Endothelial cell of umbilical vein (primary cell): ENCODE measurements around the gene CCDC138. TPM values are rescaled to one million over a fixed set of nuclear protein-coding genes. Genes with fewer than 3 reads are reported as not detected.

ENCODE experiments used
- BruUV-seq: library from RNA; stranded (reverse); fragments of 400-500 nt; replicated peaks from 2 replicates; lab custom pipeline; 2021; lab: Mats Ljungman, UMichigan
- CTCF ChIA-PET: fragments of 300-600, 350-600 bp; sonication (Branson Sonifier 250); formaldehyde crosslinking; loops from one replicate; lab custom pipeline; 2021; ENCODE audit warnings: antibody characterized with exemption, inconsistent platforms; lab: Charles Lee
- POLR2A ChIA-PET: fragments of 300-600, 350-600 bp; sonication (Branson Sonifier 250); formaldehyde crosslinking; loops from one replicate; lab custom pipeline; 2021; ENCODE audit warnings: antibody characterized with exemption, inconsistent platforms; lab: Charles Lee
- DNase-seq: peaks from one replicate; pipeline ENCODE4 v3.0.0-alpha.2; 2011; ENCODE audit warnings: low read depth, low spot score
- FAIRE-seq: peaks from 2 replicates; lab custom pipeline; 2011; peaks lifted over from hg19 to GRCh38; lab: Jason Lieb, UNC
- H2AFZ ChIP-seq: 2 replicates; pipeline ENCODE4 v1.6.0; 2012; ENCODE audit warnings: low read depth, low read length, control low read depth, inconsistent platforms
- H3K27ac ChIP-seq: 2 replicates; pipeline ENCODE4 v1.5.1; 2011; ENCODE audit warnings: low read depth, mild to moderate bottlenecking, control low read depth, low read length, moderate library complexity; ENCODE audit not compliant: insufficient read depth
- H3K27me3 ChIP-seq, 2 experiments: 2 replicates each; pipeline versions ENCODE4 v1.6.0 to v1.6.1; 2011; ENCODE audit warnings: low read length in 2 of 2, mixed read lengths in 1 of 2; ENCODE audit not compliant: control insufficient read depth in 2 of 2, insufficient read depth in 2 of 2
- H3K36me3 ChIP-seq, 2 experiments: 2 replicates in 1 of 2; 3 replicates in 1 of 2; pipeline ENCODE4 v1.5.1; 2011; ENCODE audit warnings: low read length in 2 of 2, mild to moderate bottlenecking in 1 of 2, moderate library complexity in 1 of 2; ENCODE audit not compliant: control insufficient read depth in 2 of 2, insufficient read depth in 2 of 2; ENCODE audit errors: extremely low read depth in 1 of 2
- H3K4me1 ChIP-seq: 3 replicates; pipeline ENCODE4 v1.5.1; 2011; ENCODE audit warnings: mild to moderate bottlenecking, low read length; ENCODE audit not compliant: control insufficient read depth, insufficient read depth; ENCODE audit errors: extremely low read depth
- H3K4me2 ChIP-seq: 2 replicates; pipeline ENCODE4 v1.6.1; 2011; ENCODE audit warnings: low read length, control low read depth, mixed read lengths; ENCODE audit not compliant: insufficient read depth
- H3K4me3 ChIP-seq, 3 experiments: fragments of 200-600 bp in 1 of 3; sonication (generic), shearing (Covaris generic) in 1 of 3; replicated peaks in 1 of 3; 2 replicates each; pipeline ENCODE4 v1.5.1; 2011 to 2016; ENCODE audit warnings: control low read depth in 3 of 3, low read length in 3 of 3, mild to moderate bottlenecking in 2 of 3, inconsistent platforms in 1 of 3, low read depth in 1 of 3, moderate library complexity in 1 of 3; ENCODE audit not compliant: insufficient read depth in 1 of 3
- H3K79me2 ChIP-seq: 2 replicates; pipeline ENCODE4 v1.6.0; 2012; ENCODE audit warnings: low read length, inconsistent platforms; ENCODE audit not compliant: control insufficient read depth, insufficient read depth
- H3K9ac ChIP-seq: replicated peaks from 2 replicates; pipeline ENCODE3; 2011; ENCODE audit warnings: low read length, control low read depth; ENCODE audit not compliant: insufficient read depth; ENCODE audit errors: extremely low read depth
- H3K9me1 ChIP-seq: replicated peaks from 3 replicates; pipeline ENCODE4 v1.6.0; 2011; ENCODE audit warnings: mild to moderate bottlenecking, low read length; ENCODE audit not compliant: control insufficient read depth, insufficient read depth; ENCODE audit errors: extremely low read depth
- H3K9me3 ChIP-seq: replicated peaks from 2 replicates; pipeline ENCODE4 v1.5.1; 2012; ENCODE audit warnings: low read length, inconsistent platforms; ENCODE audit not compliant: control insufficient read depth, insufficient read depth
- H4K20me1 ChIP-seq: replicated peaks from 2 replicates; pipeline ENCODE3; 2011; ENCODE audit warnings: mild to moderate bottlenecking, low read length; ENCODE audit not compliant: control insufficient read depth, insufficient read depth; ENCODE audit errors: extremely low read depth
- EZH2 ChIP-seq: IDR thresholded peaks from 2 replicates; pipeline ENCODE4 v1.6.1; 2012; ENCODE audit warnings: borderline replicate concordance, low read depth, mild to moderate bottlenecking, moderate library complexity, low read length, inconsistent platforms; ENCODE audit not compliant: severe bottlenecking
- FOS ChIP-seq: IDR thresholded peaks from 2 replicates; pipeline ENCODE4 v1.6.1; 2011; ENCODE audit warnings: mild to moderate bottlenecking, low read length, moderate library complexity, borderline replicate concordance; ENCODE audit not compliant: insufficient read depth
- GATA2 ChIP-seq: IDR thresholded peaks from 2 replicates; pipeline ENCODE4 v1.7.0; 2011; ENCODE audit warnings: low read depth, mild to moderate bottlenecking, moderate library complexity, mixed read lengths, low read length; ENCODE audit not compliant: insufficient read length, insufficient read depth
- JUN ChIP-seq: IDR thresholded peaks from 2 replicates; pipeline ENCODE4 v1.6.1; 2011; ENCODE audit warnings: borderline replicate concordance, low read depth; ENCODE audit not compliant: insufficient read length, insufficient read depth
- MYC ChIP-seq: IDR thresholded peaks from one replicate; pipeline ENCODE4 v1.6.1; 2011; ENCODE audit warnings: mild to moderate bottlenecking, low read depth, low read length
- POLR2A ChIP-seq: IDR thresholded peaks from 2 replicates; pipeline ENCODE4 v1.6.1; 2012; ENCODE audit warnings: low read depth, mild to moderate bottlenecking, control low read depth, low read length
- POLR2AphosphoS5 ChIP-seq: IDR thresholded peaks from 2 replicates; pipeline ENCODE4 v1.6.1; 2012; ENCODE audit warnings: low read depth, mild to moderate bottlenecking, control low read depth, low read length, moderate library complexity; ENCODE audit not compliant: insufficient read depth
- dilution Hi-C: fragments of 300-500 bp; cut with MboI; formaldehyde crosslinking; loops from one replicate; pipeline ENCODE4 v1.15.0; 2019; ENCODE audit warnings: low sequenced_read_pairs; ENCODE audit not compliant: extremely low pct_ligation_motif_present
- intact Hi-C: fragments of 100-400 bp; cut with micrococcal nuclease; formaldehyde crosslinking; loops from one replicate; pipeline ENCODE4 v1.10.0; 2022
- polyA plus RNA-seq, 4 experiments: library from polyadenylated mRNA; depleted of rRNA in 3 of 4; stranded (reverse) in 3 of 4; unstranded in 1 of 4; fragments of >200 nt; gene quantifications; 2 replicates each; pipeline versions ENCODE4 v1.2.1 to v1.2.3, GENCODE V29; 2011 to 2012; ENCODE audit warnings: missing spikeins in 1 of 4
- total RNA-seq: library from RNA; stranded (reverse); gene quantifications from 2 replicates; pipeline ENCODE4 v1.2.3, GENCODE V29; 2021
- TF ChIP-seq, protein P1 (sequence below), 2 donors: IDR thresholded peaks; 1 replicate in 1 of 2; 2 replicates in 1 of 2; pipeline ENCODE4 v1.5.1; 2011; ENCODE audit warnings: low read length in 2 of 2, mild to moderate bottlenecking in 2 of 2, moderate library complexity in 2 of 2, control low read depth in 1 of 2, inconsistent platforms in 1 of 2, low read depth in 1 of 2; ENCODE audit not compliant: insufficient read depth in 1 of 2; ENCODE audit errors: extremely low read depth in 1 of 2
- TF ChIP-seq, protein P2 (sequence below): IDR thresholded peaks from 2 replicates; pipeline ENCODE4 v1.6.1; 2011; ENCODE audit not compliant: insufficient read depth, insufficient read length

Gene CCDC138
- total and polyA plus RNA-seq, 2 donors (not counting 3 experiments of a cell fraction or from before 2014, with no cell fraction given): 1.5 to 10.8 TPM

DNA sequence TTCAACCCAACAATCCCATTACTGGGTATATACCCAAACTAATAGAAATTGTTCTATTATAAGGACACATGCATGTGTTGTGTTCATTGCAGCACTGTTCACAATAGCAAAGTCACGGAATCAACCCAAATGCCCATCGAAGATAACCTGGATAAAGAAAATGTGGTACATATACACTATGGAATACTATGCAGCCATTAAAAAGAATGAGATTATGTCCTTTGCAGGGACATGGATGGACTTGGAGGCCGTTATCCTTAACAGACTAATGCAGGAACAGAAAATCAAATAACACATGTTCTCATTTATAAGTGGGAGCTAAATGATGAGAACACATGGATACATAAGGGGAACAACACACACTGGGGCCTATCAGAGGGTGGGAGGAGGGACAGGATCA lies 65.8 kb downstream of the CCDC138 start:
- TF ChIP-seq POLR2A: no peak
- no peak for TF ChIP-seq JUN
- TF ChIP-seq, protein P1, sequence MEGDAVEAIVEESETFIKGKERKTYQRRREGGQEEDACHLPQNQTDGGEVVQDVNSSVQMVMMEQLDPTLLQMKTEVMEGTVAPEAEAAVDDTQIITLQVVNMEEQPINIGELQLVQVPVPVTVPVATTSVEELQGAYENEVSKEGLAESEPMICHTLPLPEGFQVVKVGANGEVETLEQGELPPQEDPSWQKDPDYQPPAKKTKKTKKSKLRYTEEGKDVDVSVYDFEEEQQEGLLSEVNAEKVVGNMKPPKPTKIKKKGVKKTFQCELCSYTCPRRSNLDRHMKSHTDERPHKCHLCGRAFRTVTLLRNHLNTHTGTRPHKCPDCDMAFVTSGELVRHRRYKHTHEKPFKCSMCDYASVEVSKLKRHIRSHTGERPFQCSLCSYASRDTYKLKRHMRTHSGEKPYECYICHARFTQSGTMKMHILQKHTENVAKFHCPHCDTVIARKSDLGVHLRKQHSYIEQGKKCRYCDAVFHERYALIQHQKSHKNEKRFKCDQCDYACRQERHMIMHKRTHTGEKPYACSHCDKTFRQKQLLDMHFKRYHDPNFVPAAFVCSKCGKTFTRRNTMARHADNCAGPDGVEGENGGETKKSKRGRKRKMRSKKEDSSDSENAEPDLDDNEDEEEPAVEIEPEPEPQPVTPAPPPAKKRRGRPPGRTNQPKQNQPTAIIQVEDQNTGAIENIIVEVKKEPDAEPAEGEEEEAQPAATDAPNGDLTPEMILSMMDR (IDR thresholded peaks at IDR 0.05; ENCODE audit: extremely low read depth in 1 of 2, insufficient read depth in 1 of 2, low read depth in 1 of 2, low read length in 2 of 2): no peak
- TF ChIP-seq, protein P2, sequence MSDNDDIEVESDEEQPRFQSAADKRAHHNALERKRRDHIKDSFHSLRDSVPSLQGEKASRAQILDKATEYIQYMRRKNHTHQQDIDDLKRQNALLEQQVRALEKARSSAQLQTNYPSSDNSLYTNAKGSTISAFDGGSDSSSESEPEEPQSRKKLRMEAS: no peak
- H3K4me1 ChIP-seq: no peaks in the 10 kb centered on the region
- H3K36me3 ChIP-seq: peaks cover 0 to 2% of the 10 kb centered on the region in 2 experiments
- H3K9me3 ChIP-seq: no peaks in the 10 kb centered on the region
- CTCF ChIA-PET: interaction anchor here (1.0 kb wide), 1 partner anchor 11 kb away, joined by 4 read pairs; no protein-coding TSS in a partner anchor
- no peak overlapping the region for H3K9ac ChIP-seq
- no peak overlapping the region for H2AFZ ChIP-seq
- no peak overlapping the region for H3K4me2 ChIP-seq
- intact Hi-C loops: no loop called here
- no TSS peak for BruUV-seq
- dilution Hi-C loops: no loop called here
- no peaks in the 10 kb centered on the region for H4K20me1 ChIP-seq
- DNase-seq (no peak), FAIRE-seq (no peak)
- H3K27me3 ChIP-seq: no peaks in the 10 kb centered on the region
- no peak overlapping the region for H3K4me3 ChIP-seq
- POLR2A ChIA-PET: no interaction called here
- no peaks in the 10 kb centered on the region for H3K9me1 ChIP-seq
- no peak overlapping the region for H3K27ac ChIP-seq
- H3K79me2 ChIP-seq: no peaks in the 10 kb centered on the region

DNA sequence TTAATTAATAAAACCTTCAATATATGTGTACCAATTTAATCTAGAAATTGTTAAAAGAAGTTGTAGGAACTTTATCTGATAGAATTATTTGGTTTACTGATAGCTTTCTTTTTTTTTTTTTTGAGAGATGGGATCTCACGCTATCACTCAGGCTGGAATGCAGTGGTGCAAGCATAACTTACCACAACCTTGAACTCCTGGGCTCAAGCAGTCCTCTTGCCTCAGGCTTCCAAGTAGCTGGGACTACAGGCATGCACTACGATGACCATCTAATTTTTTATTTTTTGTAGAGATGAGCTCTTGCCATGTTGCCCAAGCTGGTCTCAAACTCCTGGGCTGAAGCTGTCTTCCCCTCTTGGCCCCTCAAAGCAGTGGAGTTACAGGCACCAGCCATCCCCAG lies 66.8 kb downstream of the CCDC138 start:
- no peaks in the 10 kb centered on the region for H3K27me3 ChIP-seq
- no TSS peak for BruUV-seq
- TF ChIP-seq POLR2A (no peak), MYC (no peak), EZH2 (no peak), JUN (no peak), POLR2AphosphoS5 (no peak), GATA2 (no peak), FOS (no peak)
- TF ChIP-seq, protein P2: no peak
- TF ChIP-seq, protein P1 (IDR thresholded peaks at IDR 0.05; ENCODE audit: extremely low read depth in 1 of 2, insufficient read depth in 1 of 2, low read depth in 1 of 2, low read length in 2 of 2): no peak
- dilution Hi-C loops (no loop called here), intact Hi-C loops (no loop called here)
- no peak overlapping the region for H3K4me2 ChIP-seq
- H3K9me3 ChIP-seq: no peaks in the 10 kb centered on the region
- no peaks in the 10 kb centered on the region for H4K20me1 ChIP-seq
- H3K4me1 ChIP-seq: no peaks in the 10 kb centered on the region
- no peak overlapping the region for H3K4me3 ChIP-seq
- H3K9ac ChIP-seq: no peak overlapping the region
- FAIRE-seq: no peak
- H3K36me3 ChIP-seq: peaks cover 0 to 2% of the 10 kb centered on the region in 2 experiments
- no peak overlapping the region for H2AFZ ChIP-seq
- CTCF ChIA-PET: interaction anchor here (1.0 kb wide), 1 partner anchor 10 kb away, joined by 4 read pairs; no protein-coding TSS in a partner anchor
- no peak overlapping the region for H3K27ac ChIP-seq
- POLR2A ChIA-PET: no interaction called here
- no peaks in the 10 kb centered on the region for H3K9me1 ChIP-seq
- no peaks in the 10 kb centered on the region for H3K79me2 ChIP-seq
- no peak for DNase-seq
